GM21367 (cell line): ENCODE data around the gene IL31.
"Not testable (repeated sequence)": the region's sequence is repeated elsewhere in the genome, so short reads cannot be mapped to it uniquely, and the experiment has no call there.

Experiments used
- ATAC-seq: cut with Tn5 transposase; IDR thresholded peaks from one replicate; pipeline ENCODE4 v1.9.1; 2021; ENCODE audit not compliant: unreplicated experiment

The IL31 gene

DNA sequence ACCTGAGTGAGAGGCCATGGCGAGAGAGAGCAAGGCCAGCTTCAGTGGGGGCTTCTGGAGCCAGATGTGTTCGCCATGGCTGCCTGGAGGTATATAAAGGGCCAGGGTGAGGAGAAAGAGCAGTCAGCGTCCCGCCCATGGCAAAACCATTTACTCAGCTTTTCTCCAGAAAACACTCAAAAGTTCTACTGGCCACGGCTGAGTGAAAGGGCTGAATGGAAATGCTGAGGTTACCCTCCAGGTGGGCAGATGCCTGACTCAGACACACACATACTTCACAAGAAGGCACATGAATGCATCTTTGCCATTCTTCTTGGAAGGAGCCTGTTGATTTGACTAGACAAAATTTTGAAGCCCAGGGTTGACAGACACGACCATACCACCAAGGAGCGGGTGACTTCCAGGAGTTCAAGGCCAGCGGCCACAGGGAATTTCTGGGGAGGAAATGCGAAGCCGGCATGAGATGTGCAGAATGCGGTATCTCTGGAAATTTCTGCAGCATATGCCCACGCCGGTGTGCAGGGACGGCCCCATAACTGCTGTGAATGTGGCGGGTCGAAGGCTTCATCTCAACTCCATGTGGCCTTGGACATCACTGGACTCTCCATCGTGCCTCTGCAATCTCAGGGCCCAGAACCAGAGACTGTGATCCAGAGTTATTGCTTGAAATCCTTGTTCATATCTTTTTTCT, at the start of gene IL31:
TSS of gene IL31 (minus strand) at position 67 of the 691 bp plus-strand sequence. CDS start at position 18, 49 bp downstream.
- no peak for ATAC-seq

DNA sequence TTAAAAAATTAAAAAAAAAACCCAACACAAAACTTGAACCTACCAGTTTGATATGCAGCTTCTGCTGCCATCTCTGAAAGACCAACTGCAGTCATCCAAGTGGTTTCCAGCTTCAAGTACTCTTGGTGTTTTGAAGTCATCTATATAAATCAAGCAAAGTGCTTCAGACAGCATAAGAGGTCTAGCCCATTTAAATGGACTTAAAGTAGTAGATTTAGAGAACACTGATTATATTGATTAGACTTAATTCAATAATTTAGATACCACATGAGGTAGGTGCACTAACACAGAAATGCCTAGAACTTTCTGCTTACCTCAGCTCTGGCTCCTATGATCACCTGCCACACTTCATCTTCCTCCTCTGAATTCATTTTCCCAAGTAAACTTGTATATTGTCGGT, 42.4 kb upstream of the IL31 start:
- ATAC-seq = no peak

DNA sequence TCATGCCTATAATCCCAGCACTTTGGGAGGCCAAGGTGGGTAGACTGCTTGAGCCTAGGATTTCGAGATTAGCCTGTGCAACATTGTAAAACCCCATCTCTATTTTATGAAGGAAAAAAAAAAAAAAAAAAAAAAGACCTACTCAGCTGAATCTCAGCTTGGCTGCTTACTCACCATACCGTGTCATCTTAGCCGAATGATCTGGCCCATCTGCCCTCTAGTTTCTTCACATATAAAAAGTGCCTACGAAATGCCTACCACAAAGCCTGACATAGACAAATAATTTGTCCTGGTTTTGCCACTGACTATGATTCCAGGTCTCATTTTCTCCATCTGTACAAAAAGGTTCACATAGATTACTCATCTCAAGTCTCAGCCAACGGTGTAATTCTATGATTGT, 41.8 kb upstream of the IL31 start:
- no peak for ATAC-seq

DNA sequence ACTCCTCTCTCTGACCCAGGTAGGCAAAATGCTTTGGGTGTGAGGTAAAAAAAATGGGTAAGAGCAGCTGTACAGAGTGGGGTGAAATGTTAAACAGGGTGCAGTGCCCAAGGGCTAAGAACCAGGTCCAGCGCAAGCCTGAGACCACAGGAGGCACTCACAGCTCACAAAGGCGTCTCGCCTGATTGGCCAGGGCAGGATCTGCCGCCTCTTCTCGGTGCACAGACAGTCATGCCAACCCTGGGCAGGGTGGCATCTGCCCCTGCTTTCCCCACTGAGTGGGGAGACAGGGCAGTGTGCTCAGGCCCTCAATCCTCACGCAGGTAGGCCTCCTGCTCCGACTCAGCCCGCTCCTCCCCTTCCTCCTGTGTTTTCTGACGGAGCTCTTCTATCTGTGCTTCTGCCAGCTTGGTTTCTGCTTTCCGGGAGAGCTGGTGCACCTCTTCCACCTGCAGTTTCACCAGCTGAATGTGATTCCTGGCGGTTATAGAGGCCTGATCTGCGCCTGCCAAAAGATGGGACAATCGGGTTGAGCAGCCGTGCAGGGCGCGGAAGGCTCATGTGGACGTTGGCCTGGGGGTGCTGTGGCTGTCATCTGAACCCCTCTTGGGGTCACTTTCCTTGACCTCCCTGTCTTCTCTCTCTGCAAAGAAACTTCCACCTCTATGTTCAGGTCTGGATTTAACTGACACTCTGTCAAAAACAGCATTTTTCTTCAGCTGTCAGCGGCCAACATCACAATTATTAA, 34.2 kb upstream of the IL31 start:
- no peak for ATAC-seq

DNA sequence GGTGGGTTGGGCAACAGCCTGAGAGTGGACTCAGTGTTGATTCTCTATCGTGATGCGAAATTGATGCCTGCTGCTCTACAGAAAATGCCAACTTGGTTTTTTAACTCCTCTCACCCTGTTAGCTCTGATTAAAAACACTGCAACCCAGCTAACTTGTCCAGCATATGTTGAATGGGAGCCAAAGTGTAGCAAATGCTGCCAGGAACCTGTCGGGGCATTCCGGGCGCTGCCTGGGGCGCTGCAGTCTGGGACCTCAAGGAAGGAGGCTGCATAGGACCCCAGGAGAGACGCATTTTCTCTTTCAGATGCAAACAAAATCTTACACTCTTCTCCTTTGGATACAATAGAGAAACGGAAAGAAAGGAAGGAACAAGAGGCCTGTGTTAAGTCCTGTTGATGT, 33.4 kb upstream of the IL31 start:
- no peak for ATAC-seq

DNA sequence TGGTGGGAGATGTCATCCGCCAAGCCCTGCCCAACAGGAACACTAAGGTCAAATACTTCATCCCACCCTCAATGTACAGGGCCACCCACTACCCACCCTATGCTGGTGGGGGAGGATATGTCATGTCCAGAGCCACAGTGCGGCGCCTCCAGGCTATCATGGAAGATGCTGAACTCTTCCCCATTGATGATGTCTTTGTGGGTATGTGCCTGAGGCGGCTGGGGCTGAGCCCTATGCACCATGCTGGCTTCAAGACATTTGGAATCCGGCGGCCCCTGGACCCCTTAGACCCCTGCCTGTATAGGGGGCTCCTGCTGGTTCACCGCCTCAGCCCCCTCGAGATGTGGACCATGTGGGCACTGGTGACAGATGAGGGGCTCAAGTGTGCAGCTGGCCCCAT, 33.0 kb upstream of the IL31 start:
- ATAC-seq = no peak

DNA sequence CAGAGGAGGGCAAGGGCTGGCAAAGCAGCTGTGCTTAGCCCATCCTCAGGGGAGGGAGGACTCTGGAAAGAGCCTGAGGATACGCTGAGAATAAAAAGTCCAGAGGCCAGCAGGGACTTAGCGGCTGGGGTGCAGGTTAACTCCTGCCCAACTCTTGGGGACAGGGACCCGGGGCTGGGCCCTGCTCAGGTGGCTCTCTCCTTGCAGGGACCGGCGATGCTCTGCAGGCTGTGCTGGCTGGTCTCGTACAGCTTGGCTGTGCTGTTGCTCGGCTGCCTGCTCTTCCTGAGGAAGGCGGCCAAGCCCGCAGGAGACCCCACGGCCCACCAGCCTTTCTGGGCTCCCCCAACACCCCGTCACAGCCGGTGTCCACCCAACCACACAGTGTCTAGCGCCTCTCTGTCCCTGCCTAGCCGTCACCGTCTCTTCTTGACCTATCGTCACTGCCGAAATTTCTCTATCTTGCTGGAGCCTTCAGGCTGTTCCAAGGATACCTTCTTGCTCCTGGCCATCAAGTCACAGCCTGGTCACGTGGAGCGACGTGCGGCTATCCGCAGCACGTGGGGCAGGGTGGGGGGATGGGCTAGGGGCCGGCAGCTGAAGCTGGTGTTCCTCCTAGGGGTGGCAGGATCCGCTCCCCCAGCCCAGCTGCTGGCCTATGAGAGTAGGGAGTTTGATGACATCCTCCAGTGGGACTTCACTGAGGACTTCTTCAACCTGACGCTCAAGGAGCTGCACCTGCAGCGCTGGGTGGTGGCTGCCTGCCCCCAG, 32.3 kb upstream of the IL31 start:
- no peak for ATAC-seq

DNA sequence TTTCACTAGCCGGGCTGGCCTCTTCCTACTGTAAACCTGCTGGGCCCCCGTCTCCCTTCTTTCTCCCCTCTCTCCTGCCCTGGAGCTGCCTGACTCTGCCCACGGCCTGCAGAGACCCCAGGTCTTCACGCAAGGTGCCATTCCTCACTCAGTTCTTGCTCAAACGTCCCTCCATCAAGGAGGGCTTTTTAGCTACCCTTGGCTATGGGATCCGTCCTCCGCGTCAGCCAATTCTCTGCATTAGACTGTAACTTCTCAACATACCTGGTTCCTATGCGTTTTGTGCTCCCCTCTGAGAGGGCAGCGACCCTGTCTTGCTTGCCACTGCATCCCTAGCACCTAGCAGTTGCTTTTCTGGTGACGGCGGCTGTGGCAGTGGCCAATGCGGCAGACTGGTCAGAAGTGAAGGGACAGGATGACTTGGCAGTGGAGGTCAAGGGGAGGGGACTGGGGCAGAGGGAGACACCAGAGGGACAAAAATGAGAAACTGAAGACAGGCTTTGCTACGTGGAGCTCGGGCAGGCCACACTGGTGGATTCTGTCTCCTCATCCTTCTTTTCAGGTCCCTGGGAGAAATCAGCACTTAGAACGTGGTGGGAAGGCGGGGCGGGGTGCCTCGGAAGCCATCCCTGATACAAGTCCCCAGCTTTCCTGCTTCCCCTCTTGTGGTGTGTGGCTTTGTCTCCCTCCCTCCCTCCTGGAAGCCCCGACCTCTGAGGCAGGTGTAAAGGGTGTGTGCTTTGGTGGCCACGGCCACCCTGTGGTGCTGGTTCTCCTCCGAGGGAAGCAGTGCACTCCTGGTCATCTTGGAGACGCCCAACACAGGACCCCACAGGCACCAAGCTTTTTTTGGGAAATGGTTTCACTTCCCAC, 31.3 kb upstream of the IL31 start:
- ATAC-seq = no peak

DNA sequence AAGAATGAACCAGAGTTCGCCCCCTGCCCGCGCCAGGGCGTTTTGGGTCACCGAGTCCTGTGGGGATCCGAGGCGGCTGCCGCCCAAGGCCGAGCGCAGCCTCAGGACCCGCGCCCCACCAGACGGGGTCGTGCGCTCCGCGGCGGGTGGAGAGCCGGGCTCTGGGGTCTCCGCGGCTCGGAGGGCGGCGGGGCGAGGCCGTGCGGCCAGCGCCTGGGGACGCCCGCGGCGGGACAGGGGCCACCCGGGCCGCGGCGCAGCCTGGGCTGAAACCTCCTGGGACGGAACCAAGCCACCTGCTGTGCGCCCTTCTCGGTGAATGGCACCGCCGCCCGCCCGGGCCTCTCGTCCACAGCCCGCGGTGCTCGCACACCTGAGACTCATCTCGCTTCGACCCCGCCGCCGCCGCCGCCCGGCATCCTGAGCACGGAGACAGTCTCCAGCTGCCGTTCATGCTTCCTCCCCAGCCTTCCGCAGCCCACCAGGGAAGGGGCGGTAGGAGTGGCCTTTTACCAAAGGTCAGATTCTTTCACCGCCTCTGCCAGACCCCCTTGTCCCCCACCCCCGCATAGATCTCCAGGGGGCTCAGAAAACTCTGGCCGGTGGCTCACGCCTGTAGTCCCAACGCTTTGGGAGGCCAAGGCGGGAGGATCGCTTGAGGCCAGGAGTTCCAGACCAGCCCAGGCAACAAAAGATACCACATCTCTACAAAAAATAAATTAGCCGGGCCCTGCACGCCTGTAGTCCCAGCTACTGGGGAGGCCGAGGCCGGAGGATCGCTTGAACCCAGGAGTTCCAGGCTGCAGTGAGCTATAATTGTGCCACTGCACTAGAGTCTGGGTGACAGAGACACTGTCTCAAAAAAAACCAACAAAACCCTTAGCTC, 30.4 kb upstream of the IL31 start:
- ATAC-seq = no peak

DNA sequence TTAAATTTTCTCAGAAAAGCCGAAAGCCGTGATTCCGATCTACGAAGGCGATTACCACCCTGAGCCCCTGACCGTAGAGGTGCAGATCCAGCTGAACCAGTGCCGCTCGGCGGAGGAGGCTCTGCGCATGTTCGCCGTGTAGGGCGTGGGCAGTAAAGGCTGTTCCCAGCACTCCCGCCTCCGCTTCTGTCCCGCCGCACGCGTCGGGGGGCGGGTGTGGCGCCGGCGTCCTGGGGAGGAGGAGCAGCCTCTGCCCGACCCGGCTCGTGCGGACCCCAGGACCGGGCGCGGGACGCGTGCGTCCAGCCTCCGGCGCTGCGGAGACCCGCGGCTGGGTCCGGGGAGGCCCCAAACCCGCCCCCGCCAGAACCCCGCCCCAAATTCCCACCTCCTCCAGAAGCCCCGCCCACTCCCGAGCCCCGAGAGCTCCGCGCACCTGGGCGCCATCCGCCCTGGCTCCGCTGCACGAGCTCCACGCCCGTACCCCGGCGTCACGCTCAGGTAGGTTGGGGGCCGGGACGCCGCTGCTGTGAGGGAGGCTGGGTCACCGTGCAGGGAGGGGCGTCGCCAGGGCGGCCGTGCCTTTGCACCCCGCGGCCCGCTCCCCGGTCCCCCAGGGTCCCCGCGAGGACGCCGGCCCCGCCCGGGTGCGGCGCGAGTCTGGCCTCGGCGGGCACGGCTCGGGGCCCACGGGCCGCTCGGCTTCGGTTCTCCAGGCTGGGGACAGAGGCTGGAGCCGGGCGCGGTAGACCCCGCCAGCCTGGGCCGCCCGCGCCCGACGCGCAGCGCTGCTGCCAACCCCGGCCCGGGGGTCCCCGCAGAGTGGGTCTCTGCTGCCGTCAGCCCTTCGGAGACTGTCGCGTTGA, 29.5 kb upstream of the IL31 start, which contains the start of gene B3GNT4:
TSS of gene B3GNT4 (plus strand) at position 409 of the 866 bp plus-strand sequence. CDS start 910 bp downstream, outside the sequence.
- ATAC-seq = no peak

DNA sequence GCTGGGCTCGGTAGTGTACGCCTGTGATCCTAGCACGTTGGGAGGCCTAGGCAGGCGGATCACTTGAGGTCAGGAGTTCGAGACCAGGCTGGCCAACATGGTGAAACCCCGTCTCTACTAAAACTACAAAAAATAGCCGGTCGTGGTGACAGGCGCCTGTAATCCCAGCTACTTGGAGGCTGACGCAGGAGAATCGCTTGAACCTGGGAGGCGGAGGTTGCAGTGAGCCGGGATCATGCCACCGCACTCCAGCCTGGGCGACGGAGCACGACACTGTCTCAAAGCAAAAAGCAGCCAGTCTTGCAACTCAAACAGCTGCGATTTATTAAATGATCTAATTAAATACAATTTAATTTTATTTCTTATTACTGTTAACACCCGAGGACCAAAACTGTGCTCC, 28.8 kb upstream of the IL31 start:
- not testable (repeated sequence) for ATAC-seq

DNA sequence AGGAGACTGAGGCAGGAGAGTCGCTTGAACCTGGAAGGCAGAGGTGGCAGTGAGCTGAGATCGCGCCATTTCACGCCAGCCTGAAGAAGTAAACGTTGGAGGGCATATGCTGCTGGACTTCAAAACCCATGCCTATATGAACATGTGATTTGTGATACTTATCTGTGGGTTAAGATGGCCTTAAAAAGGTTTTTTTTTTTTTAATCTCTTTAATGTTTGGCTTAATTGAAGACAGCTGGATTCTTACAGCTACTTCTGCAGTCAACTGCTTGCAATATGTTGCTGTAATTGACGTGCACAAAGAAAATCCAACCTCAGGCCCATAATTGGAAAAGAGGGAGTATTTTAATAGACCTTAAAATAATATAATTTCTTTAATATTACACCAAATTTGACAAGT, 28.0 kb upstream of the IL31 start:
- no peak for ATAC-seq

DNA sequence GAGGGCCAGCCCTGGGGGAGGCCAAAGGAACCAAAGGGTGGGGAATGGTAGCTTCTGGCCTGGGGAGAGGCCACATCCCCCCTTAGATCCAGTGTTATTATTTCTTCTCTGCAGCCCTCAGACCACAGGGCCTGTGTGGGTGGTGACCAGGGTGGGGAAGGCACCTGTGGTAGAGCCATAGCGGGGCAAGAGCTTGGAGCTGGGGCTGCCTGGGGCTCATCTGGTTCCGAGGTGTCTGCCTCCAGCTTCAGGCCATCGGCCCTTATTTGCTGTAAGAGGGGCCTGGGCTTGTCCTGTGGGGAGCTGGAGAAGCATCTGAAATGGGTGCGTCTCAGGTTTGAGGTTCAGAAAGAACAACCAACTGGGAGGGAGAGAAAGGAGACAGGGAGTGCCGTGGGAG, 27.4 kb upstream of the IL31 start:
- no peak for ATAC-seq

DNA sequence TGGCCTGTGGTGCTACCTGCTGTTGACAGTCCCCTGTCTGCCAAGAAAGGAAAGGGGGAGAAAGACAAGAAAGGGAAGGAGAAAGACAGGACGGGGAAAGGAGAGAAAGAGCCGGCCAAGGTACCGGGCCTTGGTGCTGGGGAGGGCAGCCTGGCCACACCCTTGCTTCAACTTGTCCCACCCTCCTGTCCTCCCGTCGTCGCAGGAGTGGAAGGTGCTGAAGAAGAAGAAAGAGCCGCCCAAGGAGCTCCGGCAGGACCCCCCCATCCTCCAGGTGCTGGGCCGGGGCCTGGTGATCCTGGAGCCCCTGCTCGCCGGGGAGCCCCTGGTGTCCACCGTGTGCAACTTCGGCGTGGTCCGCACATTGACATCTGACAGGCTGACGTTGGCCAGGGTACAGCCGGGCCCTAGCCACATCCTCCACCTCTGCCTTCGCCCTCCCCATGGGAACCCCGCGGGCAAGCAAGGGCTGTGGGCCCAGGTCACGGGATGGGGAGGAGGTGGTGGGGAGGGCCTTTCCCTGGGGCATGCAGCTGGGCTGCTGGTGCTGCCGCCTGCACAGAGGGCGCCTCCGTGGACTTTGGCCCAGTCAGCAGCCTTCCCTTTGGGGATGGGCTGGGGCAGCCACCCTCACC, 26.6 kb upstream of the IL31 start:
- no peak for ATAC-seq

DNA sequence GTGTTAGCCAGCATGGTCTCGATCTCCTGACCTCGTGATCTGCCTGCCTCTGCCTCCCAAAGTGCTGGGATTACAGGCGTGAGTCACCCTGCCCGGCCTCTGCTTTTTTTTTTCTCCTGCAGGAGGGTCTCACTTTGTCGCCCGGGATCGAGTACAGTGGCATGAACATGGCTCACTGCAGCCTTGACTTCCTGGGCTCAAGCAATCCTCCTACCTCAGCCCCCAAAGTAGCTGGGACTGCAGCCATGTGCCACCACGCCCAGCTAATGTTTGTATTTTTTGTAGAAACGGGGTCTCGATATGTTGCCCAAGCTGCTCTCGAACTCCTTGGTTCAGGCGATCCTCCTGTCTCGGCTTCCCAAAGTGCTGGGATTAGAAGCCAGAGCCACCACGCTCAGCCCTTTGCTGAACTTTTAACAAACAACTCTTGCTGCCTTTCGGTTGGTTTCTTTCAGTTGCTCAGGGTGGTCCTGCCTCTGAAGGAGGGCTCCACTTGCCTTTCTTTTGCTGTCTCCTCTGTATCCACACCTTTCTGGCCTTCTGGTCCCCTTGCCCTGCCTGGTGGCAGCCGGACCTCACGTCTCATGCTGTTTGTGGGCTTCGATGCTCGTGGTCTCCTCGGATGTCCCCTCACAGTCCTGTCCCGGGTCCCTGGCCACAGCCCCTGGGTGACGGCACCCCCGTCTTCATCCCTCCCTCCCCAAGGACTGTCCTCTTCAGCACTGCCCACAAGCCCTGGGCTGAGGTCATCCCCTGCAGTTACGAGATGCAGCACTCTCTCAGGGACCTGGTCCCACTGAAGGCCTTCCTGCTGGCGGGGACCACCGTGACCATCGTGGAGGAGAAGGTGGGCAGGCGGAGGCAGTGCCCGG, 25.7 kb upstream of the IL31 start:
- no peak for ATAC-seq

DNA sequence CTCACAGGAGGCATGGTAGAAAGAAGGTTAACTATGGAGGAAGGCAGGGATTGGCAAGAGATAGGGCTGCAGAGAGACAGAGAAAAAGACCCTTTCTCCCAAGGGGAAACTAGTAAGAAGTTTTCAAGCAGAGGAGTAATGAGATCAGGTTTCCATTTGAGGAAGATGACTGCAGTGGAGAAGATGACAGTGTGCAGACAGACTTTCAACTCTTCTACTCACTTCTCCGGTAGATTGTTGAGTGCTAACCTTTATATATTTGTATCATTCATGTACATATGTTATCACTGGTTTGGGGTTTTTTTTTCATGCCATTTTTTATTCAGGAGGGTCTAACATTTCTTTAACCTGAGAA, 23.6 kb upstream of the IL31 start:
- ATAC-seq = no peak

DNA sequence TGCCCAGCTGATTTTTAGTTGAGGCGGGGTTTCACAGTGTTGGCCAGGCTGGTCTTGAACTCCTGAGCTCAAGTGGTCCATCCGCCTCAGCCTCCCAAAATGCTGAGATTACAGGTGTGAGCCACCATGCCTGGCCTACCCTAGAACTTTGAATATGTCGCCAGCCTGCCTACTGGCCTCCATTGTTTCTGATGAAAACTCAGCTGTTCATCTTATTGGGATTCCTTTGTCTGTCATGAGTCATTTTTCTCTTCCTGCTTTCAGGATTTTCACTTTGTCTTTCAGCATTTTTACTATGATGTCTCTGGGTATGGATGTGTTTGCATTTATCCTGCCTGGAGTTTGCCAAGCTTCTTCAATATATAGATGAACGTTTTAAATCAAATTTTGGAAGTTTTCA, 21.4 kb upstream of the IL31 start:
- ATAC-seq = no peak

DNA sequence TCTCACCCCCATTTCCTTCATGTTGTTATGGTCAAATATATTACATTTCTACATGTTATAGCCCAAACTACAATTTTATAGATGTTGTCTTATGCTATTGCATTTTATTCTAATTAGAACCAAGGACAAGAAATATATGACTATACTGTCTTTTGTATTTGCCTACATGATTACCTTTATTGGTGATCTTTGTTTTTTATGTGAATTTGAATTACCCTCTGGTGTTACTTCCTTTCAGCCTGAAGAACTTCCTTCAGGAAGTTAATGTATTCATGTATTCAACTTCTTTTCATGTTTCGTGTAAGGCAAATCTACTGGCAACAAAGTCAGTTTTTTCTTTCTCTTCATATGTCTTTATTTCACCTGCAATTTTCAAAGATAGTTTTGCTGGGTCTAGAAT, 20.8 kb upstream of the IL31 start:
- no peak for ATAC-seq
